PC-9 (cell line): Measurements from ENCODE around the gene SETD7. TPM values are rescaled to one million over a fixed set of nuclear protein-coding genes. Genes with fewer than 3 reads are reported as not detected.

Experiments
- BruUV-seq: library from RNA; stranded (reverse); fragments of 400-500 nt; replicated peaks from 2 replicates; lab custom pipeline; 2021; lab: Mats Ljungman, UMichigan
- CTCF ChIA-PET: fragments of 300-600 bp; sonication (Branson Sonifier 250); formaldehyde crosslinking; loops from one replicate; lab custom pipeline; 2022; ENCODE audit warnings: antibody characterized with exemption; lab: Charles Lee
- POLR2A ChIA-PET: fragments of 300-600 bp; sonication (Branson Sonifier 250); formaldehyde crosslinking; loops from one replicate; lab custom pipeline; 2022; ENCODE audit warnings: antibody characterized with exemption; ENCODE audit not compliant: unreplicated experiment; lab: Charles Lee
- DNase-seq, 2 experiments: peaks; one replicate each; pipeline versions ENCODE4 v3.0.0 to v3.0.0-alpha.2; 2015 to 2022; ENCODE audit warnings: mixed read lengths in 1 of 2
- H2AFZ ChIP-seq: fragments of 200-600 bp; sonication (generic); 2 replicates; pipeline ENCODE4 v1.8.1; 2017; ENCODE audit warnings: antibody characterized with exemption
- H3F3A ChIP-seq: fragments of 200-600 bp; sonication (generic); 2 replicates; pipeline ENCODE4 v1.8.1; 2017; ENCODE audit warnings: antibody characterized with exemption, mild to moderate bottlenecking, low read depth; ENCODE audit not compliant: insufficient read depth
- H3K27ac ChIP-seq: fragments of 200-600 bp; sonication (generic); 2 replicates; pipeline ENCODE4 v1.6.1; 2016; ENCODE audit warnings: mixed run types
- H3K27me3 ChIP-seq: fragments of 200-600 bp; sonication (generic); 2 replicates; pipeline ENCODE4 v1.6.1; 2016; ENCODE audit warnings: low read depth, mixed run types; ENCODE audit not compliant: insufficient read depth
- H3K36me3 ChIP-seq: fragments of 200-600 bp; sonication (generic); 2 replicates; pipeline ENCODE4 v1.6.1; 2016; ENCODE audit warnings: low read depth, mixed run types
- H3K4me1 ChIP-seq: fragments of 200-600 bp; sonication (generic); replicated peaks from 2 replicates; pipeline ENCODE4 v1.6.1; 2016; ENCODE audit warnings: mixed run types; ENCODE audit not compliant: insufficient read depth
- H3K4me2 ChIP-seq: fragments of 200-600 bp; sonication (generic); 2 replicates; pipeline ENCODE4 v1.6.1; 2017; ENCODE audit warnings: mixed run types
- H3K4me3 ChIP-seq: fragments of 200-600 bp; sonication (generic); 2 replicates; pipeline ENCODE4 v1.6.1; 2016; ENCODE audit warnings: mixed run types
- H3K79me2 ChIP-seq: fragments of 200-600 bp; sonication (generic); 2 replicates; pipeline ENCODE4 v1.6.1; 2017; ENCODE audit warnings: low read depth, mixed run types
- H3K9me2 ChIP-seq: fragments of 200-600 bp; sonication (generic); 2 replicates; pipeline ENCODE4 v1.8.1; 2017; ENCODE audit warnings: mild to moderate bottlenecking; ENCODE audit not compliant: insufficient read depth
- H3K9me3 ChIP-seq: fragments of 200-600 bp; sonication (generic); 2 replicates; pipeline ENCODE4 v1.8.1; 2016; ENCODE audit warnings: low read depth; ENCODE audit not compliant: insufficient read depth
- H4K20me1 ChIP-seq: fragments of 200-600 bp; sonication (generic); 2 replicates; pipeline ENCODE4 v1.8.1; 2017; ENCODE audit not compliant: insufficient read depth
- EZH2 ChIP-seq: fragments of 200-600 bp; sonication (generic); IDR thresholded peaks from 2 replicates; pipeline ENCODE4 v1.8.0; 2017; ENCODE audit warnings: antibody characterized with exemption, low read depth
- intact Hi-C: fragments of 100-400 bp; cut with micrococcal nuclease; formaldehyde crosslinking; loops from one replicate; pipeline ENCODE4 v1.10.0; 2022; ENCODE audit not compliant: unreplicated experiment
- total RNA-seq: library from RNA; stranded (reverse); gene quantifications from 2 replicates; pipeline ENCODE4 v1.2.3, GENCODE V29; 2021
- TF ChIP-seq, protein P1 (sequence below): fragments of 200-600 bp; sonication (generic); conservative IDR thresholded peaks from 2 replicates; pipeline ENCODE4 v1.6.1; 2017; ENCODE audit warnings: mixed run types, antibody characterized with exemption, mild to moderate bottlenecking, moderate library complexity

Gene SETD7
- total RNA-seq, 1 experiment from 2014 or later = 36.5 TPM

DNA sequence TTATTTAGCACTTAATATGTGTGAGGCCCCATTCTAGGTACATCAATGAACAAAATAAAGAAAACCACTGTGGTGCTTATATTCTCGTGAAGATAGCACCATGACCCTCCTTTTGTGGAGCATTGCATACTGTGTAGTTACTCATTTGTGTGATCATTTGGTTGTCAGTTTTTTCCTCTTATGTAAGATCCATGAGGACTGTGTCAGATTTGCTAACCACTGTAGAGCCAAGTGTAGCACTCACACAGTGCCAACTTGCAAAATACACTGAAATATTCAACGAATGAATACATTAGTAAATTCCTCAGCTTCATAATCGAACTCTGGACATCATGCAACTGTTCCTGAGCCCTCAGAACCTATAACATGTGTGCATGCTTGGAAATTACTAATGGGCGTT lies 29.5 kb upstream of the SETD7 start:
- TF ChIP-seq, protein P1, sequence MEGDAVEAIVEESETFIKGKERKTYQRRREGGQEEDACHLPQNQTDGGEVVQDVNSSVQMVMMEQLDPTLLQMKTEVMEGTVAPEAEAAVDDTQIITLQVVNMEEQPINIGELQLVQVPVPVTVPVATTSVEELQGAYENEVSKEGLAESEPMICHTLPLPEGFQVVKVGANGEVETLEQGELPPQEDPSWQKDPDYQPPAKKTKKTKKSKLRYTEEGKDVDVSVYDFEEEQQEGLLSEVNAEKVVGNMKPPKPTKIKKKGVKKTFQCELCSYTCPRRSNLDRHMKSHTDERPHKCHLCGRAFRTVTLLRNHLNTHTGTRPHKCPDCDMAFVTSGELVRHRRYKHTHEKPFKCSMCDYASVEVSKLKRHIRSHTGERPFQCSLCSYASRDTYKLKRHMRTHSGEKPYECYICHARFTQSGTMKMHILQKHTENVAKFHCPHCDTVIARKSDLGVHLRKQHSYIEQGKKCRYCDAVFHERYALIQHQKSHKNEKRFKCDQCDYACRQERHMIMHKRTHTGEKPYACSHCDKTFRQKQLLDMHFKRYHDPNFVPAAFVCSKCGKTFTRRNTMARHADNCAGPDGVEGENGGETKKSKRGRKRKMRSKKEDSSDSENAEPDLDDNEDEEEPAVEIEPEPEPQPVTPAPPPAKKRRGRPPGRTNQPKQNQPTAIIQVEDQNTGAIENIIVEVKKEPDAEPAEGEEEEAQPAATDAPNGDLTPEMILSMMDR = no peak
- TF ChIP-seq EZH2 = no peak
- intact Hi-C loops = no loop called here
- ChIA-PET POLR2A (no interaction called here), CTCF (interaction anchor here (0.6 kb wide), 1 partner anchor 332 kb away, joined by 3 read pairs; no protein-coding TSS in a partner anchor)
- Histone ChIP-seq H3F3A (no peaks in the 10 kb centered on the region), H3K9me2 (no peaks in the 10 kb centered on the region), H2AFZ (no peak overlapping the region), H4K20me1 (no peaks in the 10 kb centered on the region), H3K27ac (no peak overlapping the region), H3K27me3 (no peaks in the 10 kb centered on the region), H3K4me2 (no peak overlapping the region), H3K4me3 (no peak overlapping the region), H3K9me3 (no peaks in the 10 kb centered on the region), H3K36me3 (no peaks in the 10 kb centered on the region), H3K4me1 (no peaks in the 10 kb centered on the region), H3K79me2 (no peaks in the 10 kb centered on the region)
- DNase-seq = no peak
- no TSS peak for BruUV-seq

DNA sequence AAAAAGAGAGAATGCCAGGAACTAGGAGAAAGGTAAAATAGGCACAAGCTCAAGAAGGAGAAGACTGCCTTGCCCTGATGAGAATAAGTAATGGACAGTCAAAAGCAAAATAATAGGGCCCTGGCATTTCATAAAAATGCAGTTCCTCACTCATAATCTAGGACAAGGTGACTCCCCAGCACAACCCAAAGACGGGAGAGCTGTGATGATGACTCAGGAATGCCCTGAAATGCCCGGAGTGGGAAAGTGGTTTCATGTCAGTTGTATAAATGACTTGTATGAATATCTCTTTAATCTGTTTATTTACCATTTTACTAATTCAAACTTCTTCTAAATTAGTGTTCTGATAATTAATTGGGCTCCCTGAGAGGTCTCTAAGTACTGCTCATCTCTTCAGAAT lies 28.8 kb upstream of the SETD7 start:
- Histone ChIP-seq H3K27ac (no peak overlapping the region), H3K36me3 (no peaks in the 10 kb centered on the region), H3K9me2 (no peaks in the 10 kb centered on the region), H4K20me1 (no peaks in the 10 kb centered on the region), H3K4me1 (no peaks in the 10 kb centered on the region), H3F3A (no peaks in the 10 kb centered on the region), H3K4me3 (no peak overlapping the region), H2AFZ (no peak overlapping the region), H3K79me2 (no peaks in the 10 kb centered on the region), H3K4me2 (no peak overlapping the region), H3K9me3 (no peaks in the 10 kb centered on the region), H3K27me3 (no peaks in the 10 kb centered on the region)
- POLR2A ChIA-PET = interaction anchor here (0.7 kb wide), 1 partner anchor 17 kb away, joined by 3 read pairs; no protein-coding TSS in a partner anchor
- intact Hi-C loops = no loop called here
- TF ChIP-seq, protein P1 = no peak
- CTCF ChIA-PET = interaction anchor here (0.6 kb wide), 1 partner anchor 22 kb away, joined by 10 read pairs; no protein-coding TSS in a partner anchor
- no TSS peak for BruUV-seq
- no peak for DNase-seq

DNA sequence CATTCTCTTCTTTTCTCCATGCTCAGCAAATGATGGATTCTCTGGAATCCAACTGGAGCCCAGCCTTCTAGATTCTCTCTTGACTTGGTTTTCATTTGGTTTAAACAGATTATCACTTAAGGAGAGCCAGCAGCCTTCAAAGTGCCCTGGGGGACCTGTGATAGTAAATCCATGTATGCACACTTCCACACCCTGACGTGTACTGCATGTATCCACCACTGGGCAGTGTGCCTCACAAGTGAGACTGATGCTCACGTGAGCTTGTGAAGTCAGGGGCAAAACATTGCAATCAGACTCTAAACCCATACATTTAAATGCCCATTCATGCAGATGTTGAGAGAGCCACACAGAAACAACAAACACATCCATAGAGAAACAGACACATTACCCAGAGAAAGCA lies 28.0 kb upstream of the SETD7 start:
- H3K4me3 ChIP-seq = no peak overlapping the region
- H4K20me1 ChIP-seq = no peaks in the 10 kb centered on the region
- H3K4me2 ChIP-seq = no peak overlapping the region
- H3K9me2 ChIP-seq = no peaks in the 10 kb centered on the region
- no peak overlapping the region for H3K27ac ChIP-seq
- H3K9me3 ChIP-seq = no peaks in the 10 kb centered on the region
- no peaks in the 10 kb centered on the region for H3F3A ChIP-seq
- TF ChIP-seq, protein P1 = no peak
- TF ChIP-seq EZH2 = no peak
- no peaks in the 10 kb centered on the region for H3K27me3 ChIP-seq
- DNase-seq = no peak
- H2AFZ ChIP-seq = no peak overlapping the region
- intact Hi-C loops = no loop called here
- H3K79me2 ChIP-seq = no peaks in the 10 kb centered on the region
- no peaks in the 10 kb centered on the region for H3K36me3 ChIP-seq
- POLR2A ChIA-PET = no interaction called here
- CTCF ChIA-PET = no interaction called here
- H3K4me1 ChIP-seq = no peaks in the 10 kb centered on the region
- BruUV-seq = no TSS peak
